Spleen (tissue), 7 donors: ENCODE results near the gene ATG4D.

ENCODE experiments used
- CTCF ChIP-seq, 11 experiments: fragments of 200-600 bp in 7 of 11; fragments of 450-650 bp in 4 of 11; sonication (generic) in 4 of 11; IDR thresholded peaks in 8 of 11; conservative IDR thresholded peaks in 3 of 11; 1 replicate in 7 of 11; 2 replicates in 4 of 11; pipeline versions ENCODE4 v1.4.0 to v1.8.0; 2016 to 2021; ENCODE audit warnings: antibody characterized with exemption in 11 of 11, inconsistent platforms in 4 of 11, mild to moderate bottlenecking in 1 of 11
- POLR2A ChIP-seq, 3 donors: fragments of 450-650 bp; IDR thresholded peaks; one replicate each; pipeline ENCODE4 v1.5.1; 2017; ENCODE audit warnings: antibody characterized with exemption in 3 of 3, mild to moderate bottlenecking in 1 of 3
- donor health status: DM: no; HTN: no; CAD: no; lungs with moderate emphysema.
- donor health status: DM: no; HTN: no; CAD: no.
- donor health status: DM: no; HTN: no; CAD: no.

GRCh38 chr19:10566408-10566657 lies 22.6 kb downstream of the ATG4D start:
- TF ChIP-seq CTCF (IDR thresholded peaks at IDR 0.05 in 8 of 11, conservative IDR thresholded peaks at IDR 0.05 in 3 of 11) (no peak), POLR2A (IDR thresholded peaks at IDR 0.05) (no peak)
